HFF-Myc (cell line): ENCODE data around the gene BMP8B.

Source experiments
- DNase-seq: peaks from one replicate; pipeline ENCODE4 v3.0.0-alpha.2; 2011; ENCODE audit warnings: low read depth; ENCODE audit errors: extremely low read depth
- H3K4me3 ChIP-seq: replicated peaks from 2 replicates; pipeline ENCODE4 v1.5.1; 2011; ENCODE audit warnings: low read depth, mild to moderate bottlenecking, control low read depth, low read length
- TF ChIP-seq, protein P1 (sequence below): IDR thresholded peaks from 2 replicates; pipeline ENCODE4 v1.5.1; 2012; ENCODE audit warnings: mild to moderate bottlenecking, low read depth, low read length, control low read depth; ENCODE audit errors: missing control alignments

BMP8B gene

DNA sequence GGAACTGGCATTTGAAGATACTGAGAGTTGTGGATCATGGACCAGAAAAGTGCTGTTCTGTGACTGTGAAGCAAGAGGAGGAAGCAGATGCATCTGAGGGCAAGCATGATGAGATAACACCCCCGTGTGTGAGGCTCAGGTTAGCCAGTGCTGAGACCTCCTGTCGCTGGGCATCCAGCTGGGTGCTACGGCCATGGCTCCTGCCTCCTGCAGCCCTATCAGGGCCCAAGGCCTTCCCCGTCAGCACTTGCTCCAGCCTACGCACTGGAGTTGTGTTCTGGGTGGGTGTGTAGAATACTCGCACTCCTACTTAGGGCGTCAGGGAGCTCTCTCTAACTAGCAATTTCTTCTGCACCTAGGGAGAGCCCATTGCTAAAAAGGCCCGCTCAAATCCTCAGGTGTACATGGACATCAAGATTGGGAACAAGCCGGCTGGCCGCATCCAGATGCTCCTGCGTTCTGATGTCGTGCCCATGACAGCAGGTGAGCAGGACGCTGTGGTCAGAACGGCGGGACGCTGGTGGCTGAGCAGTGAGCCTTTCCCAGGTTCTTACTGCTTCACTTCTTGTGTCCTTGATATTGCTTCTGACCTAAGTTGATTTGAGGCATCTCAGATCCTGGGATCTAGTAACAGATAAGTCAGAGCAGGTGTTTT is 43.5 kb downstream of the BMP8B start:
- no peak for DNase-seq
- TF ChIP-seq, protein P1, sequence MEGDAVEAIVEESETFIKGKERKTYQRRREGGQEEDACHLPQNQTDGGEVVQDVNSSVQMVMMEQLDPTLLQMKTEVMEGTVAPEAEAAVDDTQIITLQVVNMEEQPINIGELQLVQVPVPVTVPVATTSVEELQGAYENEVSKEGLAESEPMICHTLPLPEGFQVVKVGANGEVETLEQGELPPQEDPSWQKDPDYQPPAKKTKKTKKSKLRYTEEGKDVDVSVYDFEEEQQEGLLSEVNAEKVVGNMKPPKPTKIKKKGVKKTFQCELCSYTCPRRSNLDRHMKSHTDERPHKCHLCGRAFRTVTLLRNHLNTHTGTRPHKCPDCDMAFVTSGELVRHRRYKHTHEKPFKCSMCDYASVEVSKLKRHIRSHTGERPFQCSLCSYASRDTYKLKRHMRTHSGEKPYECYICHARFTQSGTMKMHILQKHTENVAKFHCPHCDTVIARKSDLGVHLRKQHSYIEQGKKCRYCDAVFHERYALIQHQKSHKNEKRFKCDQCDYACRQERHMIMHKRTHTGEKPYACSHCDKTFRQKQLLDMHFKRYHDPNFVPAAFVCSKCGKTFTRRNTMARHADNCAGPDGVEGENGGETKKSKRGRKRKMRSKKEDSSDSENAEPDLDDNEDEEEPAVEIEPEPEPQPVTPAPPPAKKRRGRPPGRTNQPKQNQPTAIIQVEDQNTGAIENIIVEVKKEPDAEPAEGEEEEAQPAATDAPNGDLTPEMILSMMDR, result no peak
- H3K4me3 ChIP-seq, result no peak overlapping the region

DNA sequence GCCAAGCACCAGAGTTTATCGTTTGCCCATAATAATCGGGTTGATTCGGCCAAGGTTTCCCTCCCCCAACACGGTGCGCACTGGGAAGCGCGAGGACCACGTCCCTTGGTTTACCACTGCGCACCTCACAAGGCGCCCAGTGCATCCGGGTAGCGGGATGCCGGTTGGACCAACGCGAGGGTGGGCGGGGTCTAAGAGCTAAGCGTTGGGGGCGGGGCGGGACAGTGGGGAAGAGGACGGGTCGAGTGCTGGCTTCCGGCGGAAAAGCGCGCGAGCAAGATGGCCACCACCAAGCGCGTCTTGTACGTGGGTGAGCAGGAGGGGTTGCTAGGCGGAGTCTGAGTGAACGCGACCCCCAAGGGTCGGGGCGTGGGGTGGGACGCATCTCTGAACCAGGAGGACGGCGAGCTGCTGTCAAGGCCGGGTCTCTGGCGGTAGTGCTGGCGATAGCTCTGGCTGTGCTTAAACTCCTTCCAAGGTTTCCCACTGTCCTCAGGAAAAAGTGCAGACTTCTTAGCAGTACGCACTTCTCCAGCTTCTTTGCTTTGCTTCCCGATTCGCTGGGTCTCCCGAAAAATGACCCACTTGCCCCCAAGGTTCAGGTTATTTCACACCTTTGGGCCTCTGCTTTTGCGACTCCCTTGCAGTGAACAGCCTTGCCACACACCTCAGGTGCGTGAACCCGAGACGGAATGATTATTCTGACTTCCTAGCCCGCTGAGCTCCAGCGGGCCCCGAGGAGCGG is 49.9 kb downstream of the BMP8B start, which contains the start of gene PPIE:
PPIE (plus strand) TSS at position 261 of the 745 bp plus-strand sequence; CDS start at position 280, 19 bp downstream.
- TF ChIP-seq, protein P1, result no peak
- peak within 1 kb of the TSS; percentile 93 for H3K4me3 ChIP-seq
- peak; percentile 64 for DNase-seq

DNA sequence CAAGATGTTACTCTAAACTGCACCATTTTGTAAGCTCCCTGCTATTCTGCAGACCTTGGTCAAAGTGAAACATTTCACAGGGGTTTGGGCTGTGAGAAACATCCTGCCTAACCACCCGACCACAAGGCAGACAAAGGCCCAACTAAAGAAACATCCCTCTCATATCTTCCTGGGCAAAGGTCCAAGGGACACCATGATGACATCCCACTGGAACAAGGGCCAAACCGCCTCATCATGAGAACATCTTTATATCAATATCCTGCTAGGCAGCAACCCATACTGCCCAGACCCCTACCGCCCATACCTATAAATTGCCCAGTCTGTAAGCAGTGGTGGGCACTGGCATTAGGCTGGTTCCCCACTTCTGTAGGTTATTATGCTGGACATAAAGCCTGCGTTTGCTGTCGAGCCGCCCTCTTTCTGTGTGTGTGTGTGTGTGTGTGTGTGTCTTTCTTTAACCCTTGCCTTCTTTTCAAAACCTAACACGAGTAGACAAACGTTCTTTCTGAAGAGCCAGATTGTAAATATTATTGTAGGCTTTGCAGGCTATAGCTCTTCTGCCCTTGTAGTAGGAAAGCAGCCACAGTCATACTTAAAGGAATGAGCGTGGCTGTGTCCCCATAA is 51.0 kb downstream of the BMP8B start:
- no peak for DNase-seq
- TF ChIP-seq, protein P1, result no peak
- H3K4me3 ChIP-seq, result no peak overlapping the region

DNA sequence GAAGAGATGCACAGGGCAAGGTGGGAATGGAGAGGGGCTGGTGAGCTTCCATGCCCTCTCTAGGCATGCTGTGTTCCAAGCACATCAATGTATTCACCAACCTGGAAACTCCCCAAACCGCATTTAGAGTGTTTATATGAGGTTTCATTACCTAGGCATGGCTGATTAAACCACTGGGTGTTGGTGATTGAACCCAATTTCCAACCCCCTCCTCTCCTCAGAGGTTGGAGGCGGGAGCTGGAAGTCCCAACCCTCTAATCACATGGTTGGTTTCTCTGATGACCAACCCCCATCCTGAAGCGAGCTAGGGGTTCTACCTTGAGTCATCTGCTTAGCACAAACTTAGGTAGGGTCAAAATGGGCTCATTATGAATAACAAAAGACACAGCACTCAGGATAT is 52.9 kb downstream of the BMP8B start:
- TF ChIP-seq, protein P1, result no peak
- no peak overlapping the region for H3K4me3 ChIP-seq
- DNase-seq, result no peak

DNA sequence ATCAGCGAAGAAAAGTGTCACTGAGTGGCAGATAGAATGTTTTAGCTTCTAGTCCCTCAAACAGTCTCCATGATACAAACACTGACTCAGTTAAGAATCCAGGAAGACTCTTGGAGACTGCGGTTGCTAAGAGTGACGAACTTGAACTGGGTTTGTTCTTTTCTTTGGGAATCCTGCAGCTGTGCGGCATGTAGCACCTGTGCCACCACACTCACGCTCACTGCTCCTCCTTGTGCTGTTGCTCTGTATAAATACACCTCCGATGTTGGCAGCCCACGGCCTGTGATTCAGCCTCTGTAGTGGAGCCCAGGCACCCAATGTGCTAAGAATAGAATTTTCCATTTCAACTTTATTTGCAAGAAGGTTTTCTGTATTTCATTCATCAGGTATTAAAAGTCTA is 55.5 kb downstream of the BMP8B start:
- no peak for DNase-seq
- TF ChIP-seq, protein P1, result no peak
- no peak overlapping the region for H3K4me3 ChIP-seq

DNA sequence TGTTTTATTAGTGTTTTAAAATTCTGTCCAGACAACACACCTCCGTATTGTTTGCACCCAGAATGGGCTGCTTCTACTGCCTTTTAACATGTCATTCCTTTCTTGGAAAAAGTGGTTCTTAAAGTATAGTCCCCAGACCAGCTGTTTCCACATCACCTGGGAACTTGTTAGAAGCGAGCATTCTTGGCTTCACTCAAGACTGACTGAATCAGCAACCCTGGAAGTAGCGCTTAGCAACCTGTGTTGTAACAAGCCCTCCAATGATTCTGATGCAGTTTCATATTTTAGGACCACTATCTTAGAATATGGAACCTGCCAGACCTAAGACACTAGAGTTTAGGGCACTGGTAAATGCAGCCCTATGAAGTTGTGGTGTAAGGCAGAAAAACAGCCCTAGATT is 55.9 kb downstream of the BMP8B start:
- TF ChIP-seq, protein P1, result no peak
- no peak overlapping the region for H3K4me3 ChIP-seq
- no peak for DNase-seq
